OCI-LY1 (cell line): ENCODE data around the gene EPB41.
"Not testable (repeated sequence)": the region's sequence is repeated elsewhere in the genome, so short reads cannot be mapped to it uniquely, and the experiment has no call there.

Experiments used
- CTCF ChIP-seq: fragments of 200-600 bp; sonication (generic), shearing (Covaris generic); IDR thresholded peaks from 2 replicates; pipeline ENCODE4 v1.5.1; 2017; ENCODE audit warnings: mild to moderate bottlenecking, antibody characterized with exemption, low read length, moderate library complexity, mixed read lengths
- EZH2 ChIP-seq: fragments of 200-600 bp; sonication (generic), shearing (Covaris generic); IDR thresholded peaks from 2 replicates; pipeline ENCODE4 v1.8.0; 2017; ENCODE audit warnings: borderline replicate concordance, mixed run types, mild to moderate bottlenecking, antibody characterized with exemption, low read length, moderate library complexity, mixed read lengths

GRCh38 chr1:29079916-29080629 is 165.7 kb downstream of the EPB41 start:
- not testable (repeated sequence) for TF ChIP-seq CTCF, EZH2
